Fibroblast of pulmonary artery (primary cell): Measurements from ENCODE around the gene AMFR.

Source experiments
- DNase-seq: peaks from one replicate; pipeline ENCODE4 v3.0.0-alpha.2; 2010; ENCODE audit warnings: low read depth
- H3K4me3 ChIP-seq: replicated peaks from 2 replicates; pipeline ENCODE4 v1.5.1; 2011; ENCODE audit warnings: low read depth, mild to moderate bottlenecking, control low read depth, low read length, moderate library complexity
- CTCF ChIP-seq: IDR thresholded peaks from 2 replicates; pipeline ENCODE4 v1.5.1; 2011; ENCODE audit warnings: mild to moderate bottlenecking, control low read depth, low read length, inconsistent platforms; ENCODE audit errors: missing control alignments

AMFR gene

GRCh38 chr16:56339431-56340195 lies 85.7 kb downstream of the AMFR start:
- no peak for DNase-seq
- TF ChIP-seq CTCF, result no peak

GRCh38 chr16:56338566-56339318 lies 86.6 kb downstream of the AMFR start:
- no peak for TF ChIP-seq CTCF
- H3K4me3 ChIP-seq, result no peak overlapping the region
- no peak for DNase-seq

More at GRCh38 chr16:56339431-56340195, 85.7 kb downstream of the AMFR start:
- H3K4me3 ChIP-seq, result no peak overlapping the region

- no peak for DNase-seq
- no peak for TF ChIP-seq CTCF
- H3K4me3 ChIP-seq, result no peak overlapping the region
Measured at GRCh38 chr16:56337858-56338325, 87.5 kb downstream of the AMFR start.

GRCh38 chr16:56337131-56337857 lies 88.1 kb downstream of the AMFR start:
- no peak overlapping the region for H3K4me3 ChIP-seq
- no peak for TF ChIP-seq CTCF
- DNase-seq, result no peak

- H3K4me3 ChIP-seq, result no peak overlapping the region
- no peak for DNase-seq
- TF ChIP-seq CTCF, result no peak
Measured at GRCh38 chr16:56336711-56337110, 88.6 kb downstream of the AMFR start.

GRCh38 chr16:56336071-56336688 lies 89.2 kb downstream of the AMFR start:
- TF ChIP-seq CTCF, result no peak
- no peak overlapping the region for H3K4me3 ChIP-seq
- no peak for DNase-seq
